ENCODE results near the gene ADCY1.

DNA sequence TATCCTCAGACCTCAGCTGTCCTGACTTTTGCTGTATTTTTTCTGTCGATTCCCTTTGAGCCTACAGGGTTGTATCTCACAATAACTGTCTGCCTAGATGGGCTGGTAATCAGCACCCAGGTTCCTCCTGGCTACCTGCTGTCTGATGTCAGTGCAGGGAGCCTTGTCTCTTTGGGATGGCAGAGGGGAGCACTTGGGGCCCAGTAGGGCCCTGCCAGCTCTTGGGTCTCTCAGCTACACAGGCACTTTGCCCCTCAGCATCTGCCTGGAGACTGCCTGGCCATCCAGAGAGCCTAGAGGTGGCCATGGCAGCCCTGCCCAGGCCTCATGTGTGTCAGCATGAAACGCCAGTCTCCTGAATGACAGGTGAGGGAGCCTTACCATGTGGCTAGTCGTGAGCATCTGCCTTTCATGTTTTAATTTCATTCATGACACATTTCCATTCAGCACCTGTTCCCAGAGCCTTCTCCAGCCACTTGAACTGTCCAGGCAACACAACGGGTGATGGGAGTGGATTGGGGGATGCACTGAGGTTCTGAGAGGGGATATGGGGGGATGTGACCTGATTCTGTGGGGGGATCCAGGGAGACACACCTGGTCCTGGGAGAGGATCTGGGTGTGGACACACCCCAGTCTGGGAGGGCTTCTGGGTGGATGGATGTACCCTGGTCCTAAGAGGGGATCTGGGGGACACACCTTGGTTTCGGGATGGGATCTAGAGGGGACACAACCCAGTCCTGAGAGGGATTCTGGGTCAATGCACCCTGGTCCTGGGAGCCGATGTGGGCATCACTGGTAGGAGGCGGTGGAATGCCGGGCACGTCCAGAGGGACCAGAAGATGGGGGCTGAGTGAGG lies 21.9 kb downstream of the ADCY1 start:
- no peak for TF ChIP-seq POLR2A (IDR thresholded peaks at IDR 0.05)
- TF ChIP-seq, protein P1, sequence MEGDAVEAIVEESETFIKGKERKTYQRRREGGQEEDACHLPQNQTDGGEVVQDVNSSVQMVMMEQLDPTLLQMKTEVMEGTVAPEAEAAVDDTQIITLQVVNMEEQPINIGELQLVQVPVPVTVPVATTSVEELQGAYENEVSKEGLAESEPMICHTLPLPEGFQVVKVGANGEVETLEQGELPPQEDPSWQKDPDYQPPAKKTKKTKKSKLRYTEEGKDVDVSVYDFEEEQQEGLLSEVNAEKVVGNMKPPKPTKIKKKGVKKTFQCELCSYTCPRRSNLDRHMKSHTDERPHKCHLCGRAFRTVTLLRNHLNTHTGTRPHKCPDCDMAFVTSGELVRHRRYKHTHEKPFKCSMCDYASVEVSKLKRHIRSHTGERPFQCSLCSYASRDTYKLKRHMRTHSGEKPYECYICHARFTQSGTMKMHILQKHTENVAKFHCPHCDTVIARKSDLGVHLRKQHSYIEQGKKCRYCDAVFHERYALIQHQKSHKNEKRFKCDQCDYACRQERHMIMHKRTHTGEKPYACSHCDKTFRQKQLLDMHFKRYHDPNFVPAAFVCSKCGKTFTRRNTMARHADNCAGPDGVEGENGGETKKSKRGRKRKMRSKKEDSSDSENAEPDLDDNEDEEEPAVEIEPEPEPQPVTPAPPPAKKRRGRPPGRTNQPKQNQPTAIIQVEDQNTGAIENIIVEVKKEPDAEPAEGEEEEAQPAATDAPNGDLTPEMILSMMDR (IDR thresholded peaks at IDR 0.05) = no peak
